ENCODE results near the gene DNMT3A. TPM values are rescaled to one million over a fixed set of nuclear protein-coding genes. Genes with fewer than 3 reads are reported as not detected.
"Not testable (repeated sequence)": the region's sequence is repeated elsewhere in the genome, so short reads cannot be mapped to it uniquely, and the experiment has no call there.

Gene DNMT3A
- total RNA-seq, 1 donor from 2014 or later, result 31.7 TPM

- no peak for DNase-seq (ENCODE audit: low read depth, low spot score)
Observed at GRCh38 chr2:25286025-25286400, 55.7 kb downstream of the DNMT3A start.

DNA sequence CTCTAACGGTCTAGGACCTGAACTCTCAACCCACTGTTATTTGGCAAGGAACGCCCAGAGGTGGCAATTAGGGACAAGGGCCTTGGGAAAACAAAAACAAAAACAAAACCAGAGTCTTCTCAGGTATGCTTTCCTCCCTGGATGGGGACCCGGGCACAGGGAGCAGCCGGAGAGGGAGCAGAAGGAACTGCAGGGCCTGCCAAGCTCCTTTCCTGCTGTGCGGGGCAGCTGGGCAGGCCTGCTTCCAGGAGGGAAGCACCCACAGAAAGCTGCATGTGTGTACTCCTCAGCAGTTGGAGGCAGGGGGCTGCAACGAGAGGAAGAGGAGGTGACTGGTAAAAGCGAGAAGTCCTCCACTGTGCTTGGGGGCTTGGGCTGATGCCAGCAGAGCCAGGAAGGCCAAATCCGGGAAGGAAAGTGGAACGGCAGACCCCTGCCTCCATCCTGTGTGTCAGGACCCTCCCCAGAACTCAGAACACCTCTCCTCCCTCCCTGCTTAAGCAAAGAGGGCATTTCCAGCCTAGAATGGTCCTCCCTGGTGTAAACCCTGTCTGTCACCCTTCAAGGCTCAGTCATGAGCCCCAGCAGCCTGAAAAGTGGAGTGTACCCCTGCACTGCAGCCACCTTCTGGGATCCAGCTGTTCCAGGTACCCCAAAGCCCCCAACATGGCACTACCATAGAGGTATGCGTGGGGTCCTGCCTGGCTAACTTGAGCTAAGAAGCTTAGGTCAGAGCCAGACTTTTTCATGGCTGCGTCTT is 56.3 kb downstream of the DNMT3A start:
- no peak for DNase-seq (ENCODE audit: low read depth, low spot score)

- DNase-seq (ENCODE audit: low read depth, low spot score), result no peak
Observed at GRCh38 chr2:25284756-25285155, 57.0 kb downstream of the DNMT3A start.

GRCh38 chr2:25283921-25284320 is 57.8 kb downstream of the DNMT3A start:
- DNase-seq (ENCODE audit: low read depth, low spot score), result no peak

- no peak for DNase-seq (ENCODE audit: low read depth, low spot score)
Observed at GRCh38 chr2:25281941-25282340, 59.8 kb downstream of the DNMT3A start.

- no peak for DNase-seq (ENCODE audit: low read depth, low spot score)
Observed at GRCh38 chr2:25281522-25281921, 60.2 kb downstream of the DNMT3A start.

DNA sequence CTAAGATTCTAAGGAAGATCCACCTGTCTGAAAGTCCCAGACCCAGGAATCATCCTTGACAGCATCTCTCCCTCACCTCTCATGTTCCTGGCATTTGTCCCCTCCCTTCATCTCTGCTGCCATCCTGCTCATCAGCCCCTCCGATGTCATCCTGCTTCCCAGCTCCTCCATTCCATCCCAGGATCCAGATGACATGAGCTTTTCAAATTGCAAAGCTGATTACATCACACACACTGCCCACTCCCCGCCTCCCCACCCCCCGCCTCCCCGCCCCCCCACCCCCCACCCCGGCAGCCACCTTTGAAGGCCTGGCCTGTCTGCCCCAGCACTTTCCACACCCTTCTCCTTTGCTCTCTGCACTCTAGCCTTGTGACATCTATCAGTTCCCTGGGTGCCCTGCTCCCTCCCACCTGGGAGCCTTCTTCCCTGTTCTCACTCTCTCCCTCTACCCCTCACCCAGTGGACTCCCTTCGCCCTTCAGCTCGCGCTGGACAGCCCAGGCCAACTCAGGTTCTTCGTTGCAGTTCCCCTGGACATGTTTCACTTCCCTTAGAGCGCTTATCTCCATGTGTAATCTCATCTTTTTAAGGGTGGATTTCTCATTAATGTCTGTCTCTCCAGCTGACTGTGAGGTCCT is 61.6 kb downstream of the DNMT3A start:
- DNase-seq (ENCODE audit: low read depth, low spot score), result no peak

GRCh38 chr2:25279091-25279651 is 62.6 kb downstream of the DNMT3A start:
- no peak for DNase-seq (ENCODE audit: low read depth, low spot score)

DNA sequence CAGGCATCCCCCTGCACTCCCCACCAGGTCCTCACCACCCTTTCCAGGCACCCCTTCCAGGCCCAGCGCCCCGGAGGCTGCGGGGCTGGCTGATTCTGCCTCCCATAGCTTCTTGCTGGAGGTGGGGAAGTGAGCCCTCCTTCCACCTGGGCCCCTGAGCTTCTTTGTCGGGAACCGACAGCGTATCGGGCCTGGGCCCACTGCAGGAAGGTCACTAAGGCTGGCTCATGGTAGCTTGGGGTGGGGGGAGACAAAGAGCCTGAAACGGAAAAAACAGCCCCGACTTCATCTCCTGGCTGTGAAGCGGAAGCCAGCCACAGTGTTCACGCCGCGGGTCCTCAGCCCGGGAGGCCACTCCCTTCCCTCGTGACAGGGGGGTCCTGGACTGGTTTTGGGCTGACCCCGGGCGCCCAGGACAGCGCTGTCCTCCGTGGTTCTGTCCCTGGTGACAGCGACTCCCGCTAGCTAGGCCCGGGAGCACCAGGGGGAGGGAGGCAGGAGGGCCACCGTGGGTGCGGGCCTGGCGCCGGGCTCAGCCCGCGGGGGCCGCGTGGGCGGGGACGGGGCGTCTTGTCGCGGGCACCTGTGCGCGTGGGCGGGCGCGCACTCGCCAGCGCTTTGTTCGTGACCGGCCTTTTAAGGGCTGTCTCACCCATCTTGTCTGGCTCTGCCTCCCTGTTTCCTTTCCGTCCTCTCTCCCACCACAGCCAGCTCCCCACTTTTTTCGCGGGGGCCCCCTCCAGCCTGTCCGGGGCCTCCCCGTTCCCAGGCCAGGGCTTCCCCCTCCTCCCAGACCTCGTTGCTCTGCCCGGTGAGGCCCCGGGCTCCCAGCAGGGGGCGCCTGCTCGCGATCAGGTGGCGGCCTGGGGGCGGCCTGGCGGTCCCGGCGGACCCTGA is 64.9 kb downstream of the DNMT3A start:
- no peak for DNase-seq (ENCODE audit: low read depth, low spot score)

- DNase-seq (ENCODE audit: low read depth, low spot score), result no peak
Observed at GRCh38 chr2:25275575-25275965, 66.2 kb downstream of the DNMT3A start.

GRCh38 chr2:25274868-25275574 is 66.7 kb downstream of the DNMT3A start:
- DNase-seq (ENCODE audit: low read depth, low spot score), result no peak

- DNase-seq (ENCODE audit: low read depth, low spot score), result no peak
Observed at GRCh38 chr2:25273985-25274535, 67.7 kb downstream of the DNMT3A start.

DNA sequence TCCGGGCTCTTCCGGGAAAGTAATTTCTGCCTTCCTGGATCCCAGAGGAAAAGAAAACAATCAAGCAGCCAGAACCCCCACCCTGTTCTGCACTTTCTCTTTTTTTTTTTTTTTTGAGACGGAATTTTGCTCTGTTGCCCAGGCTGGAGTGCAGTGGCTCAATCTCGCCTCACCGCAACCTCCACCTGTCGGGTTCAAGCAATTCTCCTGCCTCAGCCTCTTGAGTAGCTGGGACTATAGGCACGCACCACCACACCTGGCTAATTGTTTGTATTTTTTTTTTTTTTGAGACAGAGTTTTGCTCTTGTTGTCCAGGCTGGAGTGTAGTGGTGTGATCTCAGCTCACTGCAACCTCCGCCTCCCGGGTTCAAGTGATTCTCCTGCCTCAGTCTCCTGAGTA is 69.0 kb downstream of the DNMT3A start:
- DNase-seq (ENCODE audit: low read depth, low spot score), result not testable (repeated sequence)

- DNase-seq (ENCODE audit: low read depth, low spot score), result no peak
Observed at GRCh38 chr2:25270061-25270460, 71.7 kb downstream of the DNMT3A start.

DNA sequence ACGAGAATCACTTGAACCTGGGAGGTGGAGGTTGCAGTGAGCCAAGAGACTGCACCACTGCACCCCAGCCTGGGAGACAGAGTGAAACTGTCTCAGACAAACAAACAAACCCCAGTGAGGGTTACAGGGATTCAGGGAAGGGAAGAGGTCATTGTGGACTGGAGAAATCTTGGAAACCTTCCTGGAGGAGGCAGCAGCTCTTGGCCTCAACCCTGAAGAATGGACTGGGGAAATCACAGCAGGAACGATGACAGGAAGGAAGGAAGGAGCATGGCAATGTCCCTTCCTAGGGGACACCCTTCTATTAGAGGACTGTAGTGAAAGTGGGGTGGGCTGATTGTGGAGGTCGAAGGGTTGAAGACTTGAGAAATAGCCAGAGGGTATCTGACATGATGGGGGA is 72.5 kb downstream of the DNMT3A start:
- no peak for DNase-seq (ENCODE audit: low read depth, low spot score)

- DNase-seq (ENCODE audit: low read depth, low spot score), result no peak
Observed at GRCh38 chr2:25268139-25268538, 73.6 kb downstream of the DNMT3A start.

DNA sequence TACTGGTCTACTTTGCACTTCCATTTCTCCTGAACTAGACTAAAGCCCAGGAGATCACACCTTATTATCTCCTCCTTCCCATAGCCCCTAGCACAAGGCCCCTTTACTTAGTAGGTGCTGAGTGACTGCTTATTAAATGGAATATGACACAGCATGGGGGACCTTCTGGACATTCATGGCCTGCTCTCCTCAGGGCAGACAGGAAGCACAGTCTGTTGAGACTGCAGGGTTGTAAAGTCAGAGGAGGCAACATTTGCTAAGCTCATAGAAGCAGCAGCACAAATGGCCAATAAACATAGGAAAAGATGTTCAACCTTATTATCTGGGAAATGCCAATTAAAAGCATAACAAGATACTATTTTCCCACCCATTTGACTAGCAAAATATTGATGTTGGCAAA is 75.3 kb downstream of the DNMT3A start:
- DNase-seq (ENCODE audit: low read depth, low spot score), result no peak

GRCh38 chr2:25265802-25266201 is 75.9 kb downstream of the DNMT3A start:
- no peak for DNase-seq (ENCODE audit: low read depth, low spot score)

GRCh38 chr2:25265001-25265400 is 76.7 kb downstream of the DNMT3A start:
- no peak for DNase-seq (ENCODE audit: low read depth, low spot score)

GRCh38 chr2:25262288-25262687 is 79.4 kb downstream of the DNMT3A start:
- DNase-seq (ENCODE audit: low read depth, low spot score), result no peak

DNA sequence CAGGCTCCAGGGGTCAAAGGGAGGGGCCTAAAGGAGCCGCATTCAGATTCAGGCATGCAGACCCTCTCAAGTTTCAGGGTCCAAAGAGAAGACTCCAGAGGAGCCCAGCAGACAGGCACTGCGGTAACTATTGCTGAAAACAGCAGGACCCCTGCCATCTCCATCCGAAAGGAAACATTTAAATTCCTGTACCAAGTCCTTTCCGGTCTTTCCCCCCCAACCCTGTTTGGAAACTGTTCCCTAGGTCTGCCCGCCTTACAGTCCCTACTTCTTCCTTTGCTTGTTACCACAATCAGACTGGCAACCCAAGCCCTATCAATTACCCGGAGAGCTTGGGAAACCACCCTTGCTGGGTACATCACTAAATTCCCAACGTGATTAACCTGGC is 82.0 kb downstream of the DNMT3A start:
- DNase-seq (ENCODE audit: low read depth, low spot score), result no peak

Measured in pulmonary artery endothelial cell (primary cell).